ENCODE results near the gene PAPSS2.

Gene PAPSS2

DNA sequence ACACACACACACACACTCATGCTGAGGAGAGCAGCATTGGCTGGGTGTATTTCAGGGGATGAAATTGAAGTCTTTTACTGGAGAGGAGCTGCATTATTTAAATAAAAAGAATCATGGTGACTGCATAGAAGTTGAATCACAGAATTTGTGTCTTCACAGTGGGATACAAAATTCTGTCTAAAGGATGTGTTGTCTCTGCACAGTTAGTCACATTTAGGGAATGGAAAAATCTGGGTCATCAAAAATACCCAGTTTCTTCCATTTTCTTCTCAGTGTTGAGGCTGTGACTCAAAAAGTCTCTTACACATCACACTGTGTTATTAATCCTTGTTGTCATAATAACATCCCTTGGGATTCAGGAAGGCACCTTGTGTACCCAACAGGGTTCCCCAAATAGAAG is 10.9 kb downstream of the PAPSS2 start:
- no peak for DNase-seq

DNA sequence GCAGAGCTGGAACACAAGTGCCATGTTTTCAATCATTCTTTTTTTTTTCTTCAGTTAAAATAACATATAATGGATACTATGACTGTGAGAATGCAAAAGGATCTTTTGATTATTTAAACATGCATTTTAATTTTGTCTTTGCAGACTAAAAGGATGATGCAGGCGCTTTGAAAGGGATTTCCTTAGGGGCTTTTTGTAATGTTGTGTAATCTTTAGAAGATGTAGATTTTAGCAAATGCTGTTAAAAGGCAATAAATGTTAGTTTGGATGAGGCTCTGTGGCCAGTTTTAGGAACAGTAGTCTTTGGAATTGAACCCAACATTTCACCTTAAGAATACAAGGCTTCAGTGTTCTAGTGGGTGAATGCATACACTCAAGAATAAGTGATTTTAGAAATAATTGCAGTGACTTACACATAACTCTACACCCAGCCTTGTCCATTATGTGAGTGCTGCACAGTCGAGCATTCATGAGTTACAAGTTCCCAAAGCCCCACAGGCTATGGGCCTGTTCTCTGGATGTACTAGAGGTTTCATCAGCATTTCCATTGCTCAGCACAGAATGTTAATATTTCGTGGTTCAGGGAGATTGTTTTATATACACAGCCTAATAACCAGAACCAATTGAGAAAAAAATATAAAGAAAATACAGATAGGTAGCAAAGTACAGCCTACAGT is 11.6 kb downstream of the PAPSS2 start:
- no peak for DNase-seq

DNA sequence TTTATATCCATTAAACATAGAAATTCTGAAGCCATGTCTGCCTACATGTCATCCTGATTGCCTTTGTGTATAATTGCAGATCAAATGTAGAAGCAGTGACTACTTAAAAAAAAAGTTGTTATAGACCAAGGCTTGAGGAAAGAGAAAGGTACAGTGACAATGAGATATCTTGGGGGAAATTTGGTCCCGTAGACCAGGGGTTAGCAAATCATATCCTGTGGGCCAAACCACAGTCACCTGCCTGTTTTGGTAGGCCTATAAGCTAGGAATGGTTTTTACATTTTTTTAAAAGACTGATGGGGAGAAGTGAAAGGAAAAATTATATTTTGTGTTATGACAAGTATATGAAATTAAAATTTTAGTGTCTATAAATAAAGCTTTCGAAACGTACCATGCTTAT is 12.9 kb downstream of the PAPSS2 start:
- no peak for DNase-seq

DNA sequence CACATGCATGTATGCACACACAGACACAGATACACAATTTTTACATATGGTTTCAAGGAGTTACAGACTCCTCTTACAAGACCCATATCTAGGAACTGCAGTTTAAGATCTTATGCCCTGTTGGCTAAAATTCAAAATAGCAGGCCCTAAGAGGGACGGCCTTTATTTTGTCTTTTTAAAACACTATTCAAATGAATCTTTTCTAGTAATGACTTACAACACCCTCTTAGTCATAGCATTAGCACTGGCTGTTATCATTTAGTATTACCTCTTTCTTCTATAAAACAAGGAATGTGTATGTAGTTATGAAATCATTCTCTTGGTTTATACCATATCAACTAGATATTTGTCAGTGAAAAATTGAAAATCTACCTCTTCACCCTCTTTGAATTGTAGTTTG is 15.3 kb downstream of the PAPSS2 start:
- DNase-seq: no peak

DNA sequence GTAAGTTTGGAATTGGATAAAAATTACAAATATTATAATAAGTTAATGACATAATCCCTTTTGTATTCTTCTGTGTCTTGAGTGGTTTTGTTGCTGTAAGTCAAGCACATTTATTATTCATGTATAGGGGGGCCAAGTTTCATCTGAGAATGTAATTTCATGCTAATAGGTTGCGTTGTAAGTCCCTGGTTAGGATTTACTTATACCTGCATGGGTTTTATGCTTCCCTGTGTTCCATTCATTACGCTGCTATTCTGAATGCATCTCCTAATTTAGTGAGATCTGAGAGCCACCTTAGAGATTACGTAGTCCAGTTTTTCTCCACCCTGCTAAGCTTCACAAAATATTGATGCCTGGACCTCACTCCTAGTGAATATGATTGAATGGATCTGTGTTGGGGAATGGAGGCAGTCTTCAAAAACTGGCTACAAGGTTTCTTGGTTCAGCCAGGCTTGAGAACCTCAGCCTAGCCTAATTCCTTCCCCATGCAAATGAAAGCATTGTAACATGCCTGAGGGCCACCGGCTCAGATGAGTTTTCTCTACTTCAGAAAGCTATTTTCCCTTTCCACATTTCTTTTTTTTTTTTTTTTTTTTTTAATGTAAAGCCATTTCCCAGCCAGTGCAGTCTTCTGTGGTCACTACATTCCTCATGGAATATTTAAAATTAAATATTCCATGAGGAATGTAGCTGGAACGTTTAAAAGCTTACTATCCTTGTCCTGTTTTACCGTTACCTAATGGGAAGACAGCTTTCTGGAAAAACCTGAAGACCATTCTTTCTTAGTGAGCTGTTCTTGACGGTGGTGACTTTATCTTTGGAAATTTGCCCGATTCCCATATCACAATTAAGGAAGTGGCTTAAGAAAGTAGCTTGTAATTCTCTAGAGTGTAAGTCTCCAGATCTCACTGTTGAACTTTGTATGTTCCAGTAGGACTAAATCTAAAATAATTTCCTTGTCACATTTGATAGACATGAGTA is 16.0 kb downstream of the PAPSS2 start:
- no peak for DNase-seq

DNA sequence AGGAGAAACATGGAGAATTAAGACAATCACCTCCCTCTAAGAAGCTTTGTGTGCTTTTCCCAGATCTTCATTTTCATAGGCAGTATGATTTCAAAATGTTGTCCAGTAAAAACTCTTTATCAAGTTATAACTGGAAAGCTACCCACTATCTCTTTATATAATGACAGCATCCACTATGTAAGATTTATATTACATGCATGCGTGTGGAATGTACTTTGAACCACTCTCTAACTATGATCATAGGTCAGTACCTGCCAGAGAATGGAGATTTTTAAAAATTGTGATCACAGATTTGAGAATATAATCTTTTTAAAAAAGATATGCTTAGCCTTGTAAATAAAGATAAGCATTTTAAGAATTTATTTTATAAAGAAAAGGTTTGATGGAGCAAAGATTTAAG is 17.9 kb downstream of the PAPSS2 start:
- DNase-seq: no peak

DNA sequence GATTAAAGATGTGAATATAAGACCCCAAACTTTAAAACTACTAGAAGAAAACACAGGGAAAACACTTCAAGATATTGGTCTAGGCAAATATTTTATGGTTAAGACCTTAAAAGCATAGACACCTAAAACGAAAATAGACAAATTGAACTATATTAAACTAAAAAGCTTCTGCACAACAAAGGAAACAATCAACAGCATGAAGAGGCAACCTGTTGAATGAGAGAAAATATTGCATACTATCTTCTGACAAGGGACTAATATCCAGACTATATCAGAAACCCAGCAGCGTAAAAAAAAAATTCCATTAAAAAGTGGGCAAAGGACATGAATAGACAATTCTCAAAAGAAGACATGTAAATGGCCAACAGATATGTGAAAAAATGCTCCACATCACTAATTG is 18.6 kb downstream of the PAPSS2 start:
- DNase-seq: no peak

DNA sequence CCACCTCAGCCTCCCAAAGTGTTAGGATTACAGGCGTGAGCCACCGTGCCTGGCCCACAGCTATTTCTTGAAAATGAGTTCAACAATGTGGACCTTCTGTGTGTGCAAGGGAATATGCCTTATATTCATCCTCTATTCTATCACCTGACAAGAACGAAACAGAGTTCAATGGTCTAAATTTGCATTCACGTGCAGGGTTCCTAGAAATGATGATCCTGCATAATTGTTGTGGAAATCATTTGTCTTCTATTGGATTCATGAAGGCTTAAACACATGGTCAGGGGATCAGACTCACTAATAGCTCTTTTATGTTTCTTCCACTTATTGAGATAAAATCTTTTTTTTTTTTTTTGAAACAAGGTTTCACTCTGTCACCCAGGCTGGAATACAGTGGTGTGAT is 23.7 kb downstream of the PAPSS2 start:
- DNase-seq: no peak

DNA sequence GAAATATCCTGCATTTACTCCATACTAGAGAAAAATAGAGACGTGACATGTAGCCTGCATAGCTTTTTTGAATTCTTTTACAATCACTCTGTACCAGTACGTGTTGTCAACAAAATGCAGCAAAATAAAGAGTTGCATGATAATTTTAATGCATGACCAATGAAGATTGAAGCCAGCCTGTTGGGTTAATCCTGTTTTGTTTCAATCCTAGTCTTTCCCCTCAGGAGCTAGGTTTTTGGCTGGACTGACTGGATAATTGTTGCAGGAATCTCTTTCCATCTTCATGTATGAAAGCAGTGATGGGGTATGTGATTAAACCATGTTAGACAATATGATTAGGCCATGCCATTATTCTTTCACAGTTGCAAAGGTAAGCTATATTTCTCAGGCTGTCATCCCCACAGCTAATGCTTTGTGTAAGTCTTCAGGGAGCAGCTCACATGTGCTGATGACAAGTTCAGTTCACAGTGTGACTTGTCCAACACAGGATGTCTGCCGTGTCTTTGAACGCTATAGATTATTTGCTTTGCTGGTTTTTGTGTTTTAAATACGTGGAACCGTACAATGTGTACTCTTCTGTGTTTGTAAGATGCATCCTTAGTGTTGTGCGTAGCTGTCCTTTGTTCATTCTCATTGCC is 24.4 kb downstream of the PAPSS2 start:
- no peak for DNase-seq

DNA sequence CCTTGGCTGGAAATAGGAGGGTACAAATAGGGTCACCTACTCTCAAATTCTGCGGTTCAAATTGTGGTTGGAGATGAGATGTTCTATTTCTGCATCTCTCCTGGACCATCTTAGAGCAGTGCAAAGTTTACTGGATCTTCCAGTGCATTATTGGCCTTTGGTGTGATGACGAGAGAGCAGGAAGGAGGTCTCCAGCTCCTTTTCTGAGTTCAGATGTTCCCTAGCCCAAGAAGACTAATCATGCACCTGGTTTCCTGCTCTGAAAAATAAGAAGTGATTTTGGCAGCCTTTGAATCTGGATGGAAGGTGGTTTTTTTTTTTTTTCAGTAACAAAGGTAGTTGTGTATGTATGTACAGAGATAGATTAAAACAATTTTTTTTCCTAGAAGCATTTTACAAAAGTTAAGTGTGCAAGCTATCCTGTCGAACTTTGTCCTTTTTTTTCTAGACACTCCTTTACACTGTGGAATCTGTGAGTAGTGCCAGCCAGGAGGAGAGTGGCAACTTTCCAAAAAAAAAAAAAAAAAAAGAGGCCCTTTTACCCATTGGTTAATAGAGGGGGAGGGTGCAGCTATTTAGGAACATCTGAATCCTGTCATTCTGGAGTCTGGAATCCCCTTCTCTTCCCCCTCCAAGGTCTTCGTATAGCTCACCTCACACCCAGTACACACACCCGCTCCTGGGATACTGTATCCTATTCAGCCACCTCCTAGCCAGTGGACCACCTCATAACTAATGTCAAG is 26.3 kb downstream of the PAPSS2 start:
- DNase-seq: no peak

DNA sequence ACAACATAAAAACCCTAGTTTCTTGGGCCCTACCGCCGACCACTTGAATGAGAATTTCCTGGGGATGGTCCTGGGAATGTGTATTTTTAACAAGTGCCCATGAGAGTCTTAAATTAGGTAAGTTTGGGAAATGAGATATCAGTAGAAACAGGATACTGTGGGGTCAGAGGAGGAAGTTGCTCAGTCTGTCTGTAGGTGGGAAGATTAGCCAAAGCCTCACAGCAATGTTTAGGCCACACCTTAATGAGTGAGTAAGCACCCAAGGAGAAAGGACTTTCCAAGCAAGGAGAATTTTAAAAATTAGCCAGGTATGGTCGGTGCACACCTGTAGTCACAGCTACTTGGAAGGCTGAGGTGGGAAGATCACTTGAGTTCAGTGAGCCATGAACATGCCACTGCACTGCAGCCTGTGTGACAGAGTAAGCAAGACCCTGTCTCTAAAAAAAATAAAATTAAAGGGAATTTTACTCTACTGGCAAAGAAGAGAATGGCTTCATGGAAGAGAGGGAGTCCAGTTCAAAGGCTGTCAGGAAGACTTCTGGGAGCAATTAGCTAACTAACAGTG is 31.9 kb downstream of the PAPSS2 start:
- no peak for DNase-seq

DNA sequence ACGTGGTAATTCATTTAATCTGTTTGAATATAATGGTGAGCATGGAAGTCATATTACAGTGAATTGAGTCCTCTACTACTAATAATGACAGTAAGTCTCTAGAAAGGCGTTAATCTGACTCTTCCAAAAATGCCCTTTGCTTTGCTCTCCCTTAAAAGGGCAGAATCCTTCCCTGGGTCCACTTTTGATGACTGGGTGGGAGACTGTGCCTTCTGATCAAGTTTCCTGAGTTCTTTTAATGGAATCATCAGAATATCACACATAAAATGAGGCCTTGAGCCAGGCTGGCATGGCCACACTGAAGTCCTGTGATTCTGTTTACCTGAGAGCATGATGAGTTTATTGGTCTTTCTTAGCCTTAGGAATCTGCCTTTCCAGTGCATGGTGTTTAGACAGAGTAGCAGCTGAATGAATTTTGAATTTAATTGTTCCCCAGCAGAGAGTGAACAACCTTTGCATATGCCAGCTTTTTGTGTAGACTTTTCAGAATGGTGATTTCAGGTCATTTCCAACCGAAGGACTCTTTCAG is 33.3 kb downstream of the PAPSS2 start:
- no peak for DNase-seq

DNA sequence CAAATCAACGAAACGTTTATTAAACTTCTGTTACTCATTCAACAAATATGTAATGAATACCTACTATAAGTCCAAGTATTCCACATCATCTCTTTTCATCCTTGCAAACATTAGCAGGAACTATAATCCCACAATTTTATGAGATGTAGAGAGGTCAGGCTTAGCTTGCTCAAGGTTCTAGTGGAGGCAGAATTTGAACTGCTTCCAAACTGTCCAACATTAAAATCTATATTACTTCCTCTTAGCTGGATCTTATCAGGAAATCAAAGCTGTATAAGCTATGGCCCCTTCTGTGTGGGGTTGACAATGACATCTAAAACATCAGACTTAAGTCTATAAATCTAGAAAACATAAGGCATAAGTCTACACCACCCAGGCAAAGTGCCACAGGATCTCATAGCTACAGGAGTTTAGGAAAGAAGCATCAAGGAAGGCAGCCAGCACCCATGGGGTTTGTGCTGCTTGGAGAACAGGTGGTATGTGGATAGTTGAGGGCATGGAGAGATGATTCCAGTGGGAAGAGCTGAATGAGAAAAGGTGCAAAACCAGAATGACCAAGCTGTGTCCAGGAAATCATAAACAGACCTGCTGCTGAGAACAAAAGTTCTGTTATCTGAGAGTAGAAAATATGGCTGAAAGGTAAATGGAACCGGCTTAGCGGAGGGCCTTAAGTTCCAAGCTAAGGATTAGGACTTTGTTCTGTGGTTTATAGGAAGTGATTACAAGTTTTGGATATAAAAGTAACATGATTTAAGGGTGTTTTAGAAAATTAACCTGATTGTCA is 34.5 kb downstream of the PAPSS2 start:
- no peak for DNase-seq

DNA sequence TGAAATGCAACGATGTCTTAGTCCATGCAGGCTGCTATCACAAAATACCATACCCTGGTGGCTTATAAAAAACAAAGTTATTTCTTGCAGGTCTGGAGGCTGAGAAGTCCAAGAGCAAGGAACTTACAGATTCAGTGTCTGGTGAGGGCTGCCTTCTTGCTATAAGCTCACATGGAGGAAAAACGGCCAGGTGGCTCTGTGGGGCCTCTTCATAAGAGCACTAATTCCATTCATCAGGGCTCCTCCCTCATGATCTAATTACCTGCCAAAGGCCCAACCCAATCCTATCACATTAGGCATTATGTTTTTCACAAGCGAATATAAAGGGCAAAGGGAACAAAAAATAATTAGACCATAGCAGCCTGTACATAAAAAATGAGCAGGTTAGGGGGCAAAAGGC is 35.4 kb downstream of the PAPSS2 start:
- DNase-seq: no peak

DNA sequence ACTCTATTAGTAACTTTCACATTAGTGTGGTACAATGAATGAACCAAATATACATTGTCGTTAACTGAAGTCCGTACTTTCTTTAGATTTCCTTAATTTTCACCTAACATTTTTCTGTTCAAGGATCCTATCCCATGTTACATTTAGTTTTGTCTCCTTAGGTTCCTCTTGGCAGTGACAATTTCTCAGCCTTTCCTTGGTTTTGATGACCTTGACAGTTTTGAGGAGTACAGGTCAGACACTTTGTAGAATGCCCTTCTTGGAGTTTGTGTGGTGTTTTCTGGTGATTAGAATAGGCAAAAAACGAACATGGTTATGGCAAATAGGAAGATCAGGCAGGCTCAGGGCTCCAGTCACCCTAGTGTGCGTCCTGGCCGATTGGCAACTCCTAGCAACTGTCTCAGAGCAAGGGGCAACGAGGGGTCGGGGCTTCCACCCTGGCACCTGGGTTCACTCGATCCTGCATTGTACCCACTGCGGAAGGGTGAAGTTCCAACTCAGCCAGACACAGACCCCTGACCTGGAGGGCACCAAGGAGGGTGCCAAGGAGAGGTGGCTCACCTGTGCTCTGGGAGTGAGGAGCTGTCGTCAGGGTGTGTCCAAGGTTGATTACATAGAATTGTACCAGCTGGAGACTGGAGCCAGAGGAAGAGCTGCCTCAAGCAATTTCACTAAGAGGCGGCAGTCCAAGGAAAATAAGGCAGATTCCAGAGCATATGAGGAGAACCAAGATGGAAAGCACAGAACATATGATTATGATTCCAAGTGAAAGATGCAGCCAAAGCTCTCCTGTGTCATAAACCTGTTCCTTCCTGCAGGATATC is 37.5 kb downstream of the PAPSS2 start:
- no peak for DNase-seq

DNA sequence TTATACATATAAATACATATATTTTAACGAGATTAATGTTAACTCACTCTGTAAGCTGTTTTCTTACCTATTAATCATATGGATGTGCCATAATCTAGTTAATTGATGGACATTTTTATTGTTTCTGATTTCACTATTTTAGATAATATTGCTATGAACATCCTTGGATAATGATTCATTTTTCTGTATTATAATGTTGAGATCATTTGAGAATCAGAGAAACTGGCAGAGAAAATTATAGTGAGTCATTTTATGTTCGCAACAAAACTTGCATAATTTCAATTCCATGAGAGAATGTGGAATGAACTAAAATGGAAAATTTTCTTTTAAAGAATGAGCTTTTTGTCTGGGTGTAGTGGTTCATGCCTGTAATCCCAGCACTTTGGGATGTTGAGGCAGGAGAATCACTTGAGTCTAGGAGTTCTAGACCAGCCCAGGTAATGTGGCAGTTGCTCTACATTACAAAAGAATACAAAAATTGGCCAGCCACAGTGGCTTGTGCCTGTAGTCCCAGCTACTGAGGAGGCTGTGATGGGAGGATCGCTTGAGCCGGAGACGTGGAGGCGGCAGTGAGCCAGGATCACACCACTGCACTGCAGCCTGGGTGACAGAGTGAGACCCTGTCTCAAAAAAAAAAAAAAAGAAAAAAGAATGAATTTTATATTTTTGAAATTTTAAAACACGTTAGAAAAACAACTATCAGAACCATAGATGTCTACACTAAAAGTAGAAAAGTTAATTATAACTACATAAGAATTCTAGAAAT is 40.5 kb downstream of the PAPSS2 start:
- DNase-seq: no peak

DNA sequence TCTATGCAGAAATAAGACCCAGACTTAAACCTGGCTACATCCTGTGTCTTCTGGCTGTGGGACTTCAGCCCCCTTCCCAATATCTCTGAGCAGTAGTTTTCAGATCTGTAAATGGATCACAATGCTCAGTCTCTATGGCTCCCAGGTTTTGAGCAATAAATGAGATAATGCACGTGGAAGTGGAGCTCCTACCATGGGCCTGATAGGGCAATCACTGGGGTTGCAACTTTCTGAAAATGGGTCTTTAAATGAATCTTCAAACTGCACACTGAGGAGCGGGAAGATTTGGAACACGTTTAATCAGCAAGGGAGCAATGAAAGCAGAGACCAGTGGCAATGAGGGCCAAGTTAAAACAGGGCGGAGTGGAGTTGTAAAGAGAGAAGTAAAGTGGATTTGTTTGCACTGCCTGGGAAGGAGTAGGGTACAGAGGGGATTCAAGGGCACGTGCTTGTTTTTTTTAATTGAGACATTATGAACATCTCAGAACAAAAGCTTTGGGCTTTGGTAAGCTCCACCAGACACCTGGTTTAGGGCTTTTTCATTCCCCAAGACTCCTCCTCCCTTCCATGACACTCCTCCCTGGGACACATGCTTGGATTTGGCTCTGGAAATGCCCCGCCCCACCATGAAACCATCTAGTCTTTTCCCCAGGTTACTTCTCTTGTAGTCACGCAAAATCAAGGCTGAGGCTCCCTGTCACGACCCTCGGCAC is 42.7 kb downstream of the PAPSS2 start:
- DNase-seq: no peak

DNA sequence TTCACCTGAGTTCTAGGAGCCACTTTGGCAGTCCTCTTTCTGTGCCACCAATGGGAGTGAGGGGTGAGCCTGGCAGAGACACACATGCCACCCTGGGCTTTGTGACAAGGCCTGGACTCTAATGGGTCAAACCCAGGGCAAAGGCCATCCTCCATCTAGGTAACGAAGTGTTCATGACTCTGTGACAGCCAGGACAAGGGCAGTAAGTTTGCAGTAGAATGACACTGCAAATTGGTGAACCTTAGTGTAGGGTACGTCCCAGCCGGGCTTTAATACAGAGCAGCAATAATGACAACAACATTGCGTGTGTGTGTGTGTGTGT is 43.3 kb downstream of the PAPSS2 start:
- no peak for DNase-seq
